ENCODE measurements around the gene JAGN1. TPM values are rescaled to one million over a fixed set of nuclear protein-coding genes. Genes with fewer than 3 reads are reported as not detected.
A peak's percentile ranks its signal among the peaks of the same experiment; 100 is the strongest.

Gene JAGN1
- total and polyA plus RNA-seq, 9 of the 15 experiments (the other 6 are each of a cell fraction or from before 2014, with no cell fraction given): 31.6 to 77.8 (median 40.3) TPM

DNA sequence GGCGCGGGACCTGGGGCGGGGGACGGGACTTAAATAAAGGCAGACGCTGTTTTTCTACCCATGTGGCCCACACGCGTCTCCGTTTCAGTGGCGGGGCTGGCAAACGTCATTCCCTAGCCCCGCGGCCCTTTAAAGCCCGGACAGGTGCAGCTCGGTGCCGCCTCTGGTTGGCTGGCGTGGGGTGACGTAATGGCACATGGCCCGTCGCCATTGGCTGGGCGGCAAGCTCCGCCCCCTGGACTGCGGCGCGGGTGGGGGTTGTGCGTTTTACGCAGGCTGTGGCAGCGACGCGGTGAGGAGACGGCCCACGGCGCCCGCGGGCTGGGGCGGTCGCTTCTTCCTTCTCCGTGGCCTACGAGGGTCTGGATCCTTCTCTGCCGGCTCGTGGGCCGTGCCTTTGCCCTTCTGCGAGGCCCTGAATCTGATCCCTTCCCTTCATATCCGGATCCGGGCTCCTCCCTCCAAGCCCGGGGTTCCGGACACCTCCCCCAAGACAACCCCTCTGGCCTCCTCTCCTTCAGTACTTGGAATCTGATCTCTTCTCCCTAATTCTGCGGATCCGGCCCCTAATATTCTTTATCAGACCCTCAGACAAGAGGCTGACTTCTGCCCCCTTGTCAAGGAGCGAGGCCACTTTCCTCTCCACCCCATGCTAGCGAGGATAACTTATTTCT is 43.3 kb downstream of the JAGN1 start, which contains the start of gene CRELD1 (continued):
- TF ChIP-seq U2AF2 (optimal IDR thresholded peaks at IDR 0.05; ENCODE audit: low read depth, low read length) (no peak), ILK (tag; IDR thresholded peaks at IDR 0.05; ENCODE audit: borderline replicate concordance, low read depth) (no peak), POLR2A (conservative IDR thresholded peaks at IDR 0.05) (peak; percentile 91), NCOA4 (IDR thresholded peaks at IDR 0.05; ENCODE audit: partially characterized antibody) (no peak), POLR2H (tag; IDR thresholded peaks at IDR 0.05; ENCODE audit: low read depth) (peak; percentile 84), FOXA3 (CRISPR knock-in tag; conservative IDR thresholded peaks at IDR 0.05 in 1 of 2, IDR thresholded peaks at IDR 0.05 in 1 of 2) (no peak), ZFP30 (CRISPR knock-in tag; IDR thresholded peaks at IDR 0.05; ENCODE audit: borderline replicate concordance) (no peak), GABPA (tag; conservative IDR thresholded peaks at IDR 0.05; ENCODE audit: low read depth) (peak; percentile 76), CSDE1 (IDR thresholded peaks at IDR 0.05) (no peak), ZNF586 (CRISPR knock-in tag; conservative IDR thresholded peaks at IDR 0.05) (no peak), TARDBP (IDR thresholded peaks at IDR 0.05) (no peak), GABPB1 (CRISPR knock-in tag; IDR thresholded peaks at IDR 0.05) (peak; percentile 14; the same call in 1 of the 2 replicates), ZNF121 (CRISPR knock-in tag; conservative IDR thresholded peaks at IDR 0.05) (no peak), ZSCAN29 (IDR thresholded peaks at IDR 0.05) (no peak), ZNF12 (CRISPR knock-in tag; IDR thresholded peaks at IDR 0.05) (no peak), CBFA2T3 (IDR thresholded peaks at IDR 0.05) (0 out of 2 replicates have a peak, but pooled peaks have one; percentile 18), FOXK1 (CRISPR knock-in tag; IDR thresholded peaks at IDR 0.05; ENCODE audit: borderline replicate concordance) (no peak), NFE2 (IDR thresholded peaks at IDR 0.05; ENCODE audit: low read depth) (no peak), NRF1 (conservative IDR thresholded peaks at IDR 0.05 in 1 of 2, IDR thresholded peaks at IDR 0.05 in 1 of 2) (peak; percentile 79 to 83), CXXC5 (CRISPR knock-in tag; IDR thresholded peaks at IDR 0.05) (peak; percentile 89), ZKSCAN3 (CRISPR knock-in tag; IDR thresholded peaks at IDR 0.05) (no peak), ZKSCAN8 (CRISPR knock-in tag; IDR thresholded peaks at IDR 0.05) (no peak), ARID2 (IDR thresholded peaks at IDR 0.05) (no peak)
- TF ChIP-seq, protein P1, sequence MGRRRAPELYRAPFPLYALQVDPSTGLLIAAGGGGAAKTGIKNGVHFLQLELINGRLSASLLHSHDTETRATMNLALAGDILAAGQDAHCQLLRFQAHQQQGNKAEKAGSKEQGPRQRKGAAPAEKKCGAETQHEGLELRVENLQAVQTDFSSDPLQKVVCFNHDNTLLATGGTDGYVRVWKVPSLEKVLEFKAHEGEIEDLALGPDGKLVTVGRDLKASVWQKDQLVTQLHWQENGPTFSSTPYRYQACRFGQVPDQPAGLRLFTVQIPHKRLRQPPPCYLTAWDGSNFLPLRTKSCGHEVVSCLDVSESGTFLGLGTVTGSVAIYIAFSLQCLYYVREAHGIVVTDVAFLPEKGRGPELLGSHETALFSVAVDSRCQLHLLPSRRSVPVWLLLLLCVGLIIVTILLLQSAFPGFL (CRISPR knock-in tag; IDR thresholded peaks at IDR 0.05): no peak
- TF ChIP-seq, protein P2, sequence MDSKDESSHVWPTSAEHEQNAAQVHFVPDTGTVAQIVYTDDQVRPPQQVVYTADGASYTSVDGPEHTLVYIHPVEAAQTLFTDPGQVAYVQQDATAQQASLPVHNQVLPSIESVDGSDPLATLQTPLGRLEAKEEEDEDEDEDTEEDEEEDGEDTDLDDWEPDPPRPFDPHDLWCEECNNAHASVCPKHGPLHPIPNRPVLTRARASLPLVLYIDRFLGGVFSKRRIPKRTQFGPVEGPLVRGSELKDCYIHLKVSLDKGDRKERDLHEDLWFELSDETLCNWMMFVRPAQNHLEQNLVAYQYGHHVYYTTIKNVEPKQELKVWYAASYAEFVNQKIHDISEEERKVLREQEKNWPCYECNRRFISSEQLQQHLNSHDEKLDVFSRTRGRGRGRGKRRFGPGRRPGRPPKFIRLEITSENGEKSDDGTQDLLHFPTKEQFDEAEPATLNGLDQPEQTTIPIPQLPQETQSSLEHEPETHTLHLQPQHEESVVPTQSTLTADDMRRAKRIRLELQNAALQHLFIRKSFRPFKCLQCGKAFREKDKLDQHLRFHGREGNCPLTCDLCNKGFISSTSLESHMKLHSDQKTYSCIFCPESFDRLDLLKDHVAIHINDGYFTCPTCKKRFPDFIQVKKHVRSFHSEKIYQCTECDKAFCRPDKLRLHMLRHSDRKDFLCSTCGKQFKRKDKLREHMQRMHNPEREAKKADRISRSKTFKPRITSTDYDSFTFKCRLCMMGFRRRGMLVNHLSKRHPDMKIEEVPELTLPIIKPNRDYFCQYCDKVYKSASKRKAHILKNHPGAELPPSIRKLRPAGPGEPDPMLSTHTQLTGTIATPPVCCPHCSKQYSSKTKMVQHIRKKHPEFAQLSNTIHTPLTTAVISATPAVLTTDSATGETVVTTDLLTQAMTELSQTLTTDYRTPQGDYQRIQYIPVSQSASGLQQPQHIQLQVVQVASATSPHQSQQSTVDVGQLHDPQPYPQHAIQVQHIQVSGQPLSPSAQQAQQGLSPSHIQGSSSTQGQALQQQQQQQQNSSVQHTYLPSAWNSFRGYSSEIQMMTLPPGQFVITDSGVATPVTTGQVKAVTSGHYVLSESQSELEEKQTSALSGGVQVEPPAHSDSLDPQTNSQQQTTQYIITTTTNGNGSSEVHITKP (IDR thresholded peaks at IDR 0.05; ENCODE audit: partially characterized antibody): peak; percentile 60
- TF ChIP-seq, protein P3, sequence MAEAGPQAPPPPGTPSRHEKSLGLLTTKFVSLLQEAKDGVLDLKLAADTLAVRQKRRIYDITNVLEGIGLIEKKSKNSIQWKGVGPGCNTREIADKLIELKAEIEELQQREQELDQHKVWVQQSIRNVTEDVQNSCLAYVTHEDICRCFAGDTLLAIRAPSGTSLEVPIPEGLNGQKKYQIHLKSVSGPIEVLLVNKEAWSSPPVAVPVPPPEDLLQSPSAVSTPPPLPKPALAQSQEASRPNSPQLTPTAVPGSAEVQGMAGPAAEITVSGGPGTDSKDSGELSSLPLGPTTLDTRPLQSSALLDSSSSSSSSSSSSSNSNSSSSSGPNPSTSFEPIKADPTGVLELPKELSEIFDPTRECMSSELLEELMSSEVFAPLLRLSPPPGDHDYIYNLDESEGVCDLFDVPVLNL (CRISPR knock-in tag; IDR thresholded peaks at IDR 0.05; ENCODE audit: low read depth): 0 out of 2 replicates have a peak, but pooled peaks have one; percentile 72

Measured in K562 (cell line).